HG03108 (cell line): Measurements from ENCODE around the gene SETD3.

Source experiments
- ATAC-seq: cut with Tn5 transposase; IDR thresholded peaks from one replicate; pipeline ENCODE4 v1.9.1; 2021; ENCODE audit warnings: moderate library complexity; ENCODE audit not compliant: unreplicated experiment

SETD3 gene

GRCh38 chr14:99516871-99517642, 36.4 kb upstream of the SETD3 start:
- ATAC-seq = no peak

GRCh38 chr14:99516156-99516870, 35.7 kb upstream of the SETD3 start:
- ATAC-seq = no peak

- ATAC-seq = no peak
Measured at GRCh38 chr14:99515301-99516155, 34.9 kb upstream of the SETD3 start.

- ATAC-seq = no peak
Measured at GRCh38 chr14:99514552-99515300, 34.1 kb upstream of the SETD3 start.

GRCh38 chr14:99513946-99514551, 33.4 kb upstream of the SETD3 start:
- ATAC-seq = no peak

- ATAC-seq = no peak
Measured at GRCh38 chr14:99513183-99513694, 32.6 kb upstream of the SETD3 start.

GRCh38 chr14:99512571-99513182, 32.0 kb upstream of the SETD3 start:
- no peak for ATAC-seq

- ATAC-seq = no peak
Measured at GRCh38 chr14:99512110-99512449, 31.4 kb upstream of the SETD3 start.

- ATAC-seq = no peak
Measured at GRCh38 chr14:99511421-99512109, 30.9 kb upstream of the SETD3 start.

- ATAC-seq = no peak
Measured at GRCh38 chr14:99510556-99511139, 30.0 kb upstream of the SETD3 start.

- ATAC-seq = no peak
Measured at GRCh38 chr14:99509871-99510555, 29.4 kb upstream of the SETD3 start.

GRCh38 chr14:99508896-99509629, 28.4 kb upstream of the SETD3 start:
- ATAC-seq = no peak

GRCh38 chr14:99507860-99508640, 27.4 kb upstream of the SETD3 start:
- ATAC-seq = no peak

GRCh38 chr14:99506276-99506675, 25.6 kb upstream of the SETD3 start:
- ATAC-seq = no peak

- ATAC-seq = no peak
Measured at GRCh38 chr14:99505089-99505488, 24.4 kb upstream of the SETD3 start.

GRCh38 chr14:99503848-99504453, 23.3 kb upstream of the SETD3 start:
- ATAC-seq = no peak
